Inflammatory macrophage (primary cell): ENCODE results near the gene EGFL6.
"Not testable (repeated sequence)": the region's sequence is repeated elsewhere in the genome, so short reads cannot be mapped to it uniquely, and the experiment has no call there.

Experiments
- DNase-seq, 2 donors: peaks; one replicate each; pipeline ENCODE4 v3.0.0-alpha.2; 2020 to 2022

EGFL6 gene

GRCh38 chrX:13597874-13598273 lies 28.5 kb downstream of the EGFL6 start:
- no peak for DNase-seq

GRCh38 chrX:13598877-13599276 lies 29.5 kb downstream of the EGFL6 start:
- DNase-seq, result no peak

GRCh38 chrX:13599491-13599890 lies 30.1 kb downstream of the EGFL6 start:
- no peak for DNase-seq

- DNase-seq, result no peak
Measured at GRCh38 chrX:13605611-13606010, 36.2 kb downstream of the EGFL6 start.

- no peak for DNase-seq
Measured at GRCh38 chrX:13607331-13607995, 38.1 kb downstream of the EGFL6 start.

GRCh38 chrX:13607996-13608365 lies 38.6 kb downstream of the EGFL6 start:
- DNase-seq, result no peak

- no peak for DNase-seq
Measured at GRCh38 chrX:13614154-13614553, 44.8 kb downstream of the EGFL6 start.

GRCh38 chrX:13620207-13620606 lies 50.8 kb downstream of the EGFL6 start:
- no peak for DNase-seq

GRCh38 chrX:13622401-13622964 lies 53.1 kb downstream of the EGFL6 start:
- no peak for DNase-seq

- DNase-seq, result no peak
Measured at GRCh38 chrX:13627306-13627705, 57.9 kb downstream of the EGFL6 start.

- DNase-seq, result not testable (repeated sequence)
Measured at GRCh38 chrX:13637224-13637623, 67.8 kb downstream of the EGFL6 start.

- no peak for DNase-seq
Measured at GRCh38 chrX:13638021-13638420, 68.6 kb downstream of the EGFL6 start.

GRCh38 chrX:13638826-13639225 lies 69.4 kb downstream of the EGFL6 start:
- DNase-seq, result no peak

- not testable (repeated sequence) for DNase-seq
Measured at GRCh38 chrX:13641684-13642083, 72.3 kb downstream of the EGFL6 start.

- DNase-seq, result no peak
Measured at GRCh38 chrX:13645464-13646153, 76.2 kb downstream of the EGFL6 start.

GRCh38 chrX:13646154-13646549 lies 76.8 kb downstream of the EGFL6 start:
- peak in 1 of 2 donors; percentile 60 for DNase-seq

GRCh38 chrX:13647709-13648212 lies 78.4 kb downstream of the EGFL6 start:
- peak; percentile 56 to 88 for DNase-seq

- peak; percentile 28 to 32 for DNase-seq
Measured at GRCh38 chrX:13648336-13648735, 78.9 kb downstream of the EGFL6 start.

- no peak for DNase-seq
Measured at GRCh38 chrX:13649838-13650237, 80.4 kb downstream of the EGFL6 start.

- DNase-seq, result no peak
Measured at GRCh38 chrX:13650318-13650717, 80.9 kb downstream of the EGFL6 start.

GRCh38 chrX:13651150-13651549 lies 81.7 kb downstream of the EGFL6 start:
- no peak for DNase-seq

GRCh38 chrX:13652287-13652793 lies 82.9 kb downstream of the EGFL6 start:
- no peak for DNase-seq

GRCh38 chrX:13652850-13653693 lies 83.7 kb downstream of the EGFL6 start, which contains the start of gene TCEANC:
TSS of gene TCEANC (plus strand) at chrX:13653141. CDS start at chrX:13662509, 9,368 bp downstream.
- DNase-seq, result peak; percentile 93 to 96
